ENCODE measurements around the gene PCDHGA10.

DNA sequence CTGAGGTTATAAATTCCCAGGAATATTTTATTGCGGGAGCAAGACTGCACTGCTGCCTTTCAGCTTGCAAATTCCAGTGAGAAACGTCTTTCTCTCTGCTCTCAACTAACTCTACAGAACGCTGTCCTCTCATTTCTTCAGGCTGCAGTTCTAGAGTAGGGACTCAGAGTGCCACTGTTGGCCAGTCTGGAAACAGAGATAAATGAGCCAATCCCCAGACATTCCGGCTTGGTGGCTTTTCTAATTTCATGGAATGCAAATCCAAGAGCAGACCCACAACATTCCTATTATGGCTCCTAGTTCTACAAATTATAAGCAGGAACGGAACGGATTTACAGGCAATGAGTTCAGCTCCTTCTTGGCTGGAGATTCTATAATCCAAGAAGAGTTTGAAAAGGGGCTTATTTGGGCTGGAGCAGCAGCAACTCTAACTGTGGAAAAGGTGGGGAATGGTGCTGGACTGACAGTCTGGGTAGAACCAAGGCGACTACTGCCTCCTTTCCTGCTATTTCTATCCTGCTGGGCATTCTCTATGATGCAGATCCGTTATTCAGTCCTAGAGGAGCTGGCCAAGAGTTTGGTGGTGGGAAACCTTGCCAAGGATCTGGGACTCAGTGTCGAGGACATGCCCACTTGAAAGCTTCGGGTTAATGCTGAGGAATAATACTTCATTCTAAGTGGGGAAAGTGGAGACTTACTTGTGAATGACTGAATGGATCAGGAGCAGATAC is 26.8 kb downstream of the PCDHGA10 start:
- no peak for TF ChIP-seq EP300 (IDR thresholded peaks at IDR 0.05; ENCODE audit: borderline replicate concordance)
- TF ChIP-seq EGR1 (IDR thresholded peaks at IDR 0.05), result no peak
- TF ChIP-seq CEBPB (IDR thresholded peaks at IDR 0.05), result no peak
- no peak for TF ChIP-seq TCF12 (IDR thresholded peaks at IDR 0.05; ENCODE audit: low read depth)
- no peak for TF ChIP-seq YY1 (IDR thresholded peaks at IDR 0.05; ENCODE audit: low read depth)
- TF ChIP-seq, protein P1, sequence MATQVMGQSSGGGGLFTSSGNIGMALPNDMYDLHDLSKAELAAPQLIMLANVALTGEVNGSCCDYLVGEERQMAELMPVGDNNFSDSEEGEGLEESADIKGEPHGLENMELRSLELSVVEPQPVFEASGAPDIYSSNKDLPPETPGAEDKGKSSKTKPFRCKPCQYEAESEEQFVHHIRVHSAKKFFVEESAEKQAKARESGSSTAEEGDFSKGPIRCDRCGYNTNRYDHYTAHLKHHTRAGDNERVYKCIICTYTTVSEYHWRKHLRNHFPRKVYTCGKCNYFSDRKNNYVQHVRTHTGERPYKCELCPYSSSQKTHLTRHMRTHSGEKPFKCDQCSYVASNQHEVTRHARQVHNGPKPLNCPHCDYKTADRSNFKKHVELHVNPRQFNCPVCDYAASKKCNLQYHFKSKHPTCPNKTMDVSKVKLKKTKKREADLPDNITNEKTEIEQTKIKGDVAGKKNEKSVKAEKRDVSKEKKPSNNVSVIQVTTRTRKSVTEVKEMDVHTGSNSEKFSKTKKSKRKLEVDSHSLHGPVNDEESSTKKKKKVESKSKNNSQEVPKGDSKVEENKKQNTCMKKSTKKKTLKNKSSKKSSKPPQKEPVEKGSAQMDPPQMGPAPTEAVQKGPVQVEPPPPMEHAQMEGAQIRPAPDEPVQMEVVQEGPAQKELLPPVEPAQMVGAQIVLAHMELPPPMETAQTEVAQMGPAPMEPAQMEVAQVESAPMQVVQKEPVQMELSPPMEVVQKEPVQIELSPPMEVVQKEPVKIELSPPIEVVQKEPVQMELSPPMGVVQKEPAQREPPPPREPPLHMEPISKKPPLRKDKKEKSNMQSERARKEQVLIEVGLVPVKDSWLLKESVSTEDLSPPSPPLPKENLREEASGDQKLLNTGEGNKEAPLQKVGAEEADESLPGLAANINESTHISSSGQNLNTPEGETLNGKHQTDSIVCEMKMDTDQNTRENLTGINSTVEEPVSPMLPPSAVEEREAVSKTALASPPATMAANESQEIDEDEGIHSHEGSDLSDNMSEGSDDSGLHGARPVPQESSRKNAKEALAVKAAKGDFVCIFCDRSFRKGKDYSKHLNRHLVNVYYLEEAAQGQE (IDR thresholded peaks at IDR 0.05; ENCODE audit: low read depth), result no peak
- TF ChIP-seq, protein P2, sequence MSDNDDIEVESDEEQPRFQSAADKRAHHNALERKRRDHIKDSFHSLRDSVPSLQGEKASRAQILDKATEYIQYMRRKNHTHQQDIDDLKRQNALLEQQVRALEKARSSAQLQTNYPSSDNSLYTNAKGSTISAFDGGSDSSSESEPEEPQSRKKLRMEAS (IDR thresholded peaks at IDR 0.05), result no peak
- TF ChIP-seq TAF1 (IDR thresholded peaks at IDR 0.05; ENCODE audit: low read depth), result no peak
- TF ChIP-seq TEAD4 (IDR thresholded peaks at IDR 0.05), result no peak
